Measurements from ENCODE around the gene FAF2. TPM values are rescaled to one million over a fixed set of nuclear protein-coding genes. Genes with fewer than 3 reads are reported as not detected.

Gene FAF2
- total RNA-seq, 1 experiment from 2014 or later = 44.4 TPM

GRCh38 chr5:176405656-176406435 is 42.3 kb upstream of the FAF2 start:
- no peaks in the 10 kb centered on the region for H3K79me2 ChIP-seq (ENCODE audit: insufficient read depth, low read length)
- H3K18ac ChIP-seq (ENCODE audit: insufficient read length, low read depth, low read length) = no peak overlapping the region
- H2BK20ac ChIP-seq (ENCODE audit: low read depth, low read length, poor library complexity, severe bottlenecking) = no peak overlapping the region
- H3K4ac ChIP-seq (ENCODE audit: low read depth, low read length) = no peak overlapping the region
- H3K27ac ChIP-seq (ENCODE audit: insufficient read length, low read depth, low read length) = no peak overlapping the region
- no peak overlapping the region for H3K9ac ChIP-seq (ENCODE audit: extremely low read depth, insufficient read length, low read length)
- no peak overlapping the region for H2BK120ac ChIP-seq (ENCODE audit: low read depth, low read length, poor library complexity, severe bottlenecking)
- H3K23me2 ChIP-seq (ENCODE audit: insufficient read length, low read depth, low read length, poor library complexity, severe bottlenecking) = no peaks in the 10 kb centered on the region
- Mint-ChIP-seq H3K4me3 (no peak overlapping the region), H3K27ac (peak overlapping the region in 2 of 3 experiments; percentile 66 to 84; a peak in 2 of 7 replicates), H3K36me3 (ENCODE audit: insufficient read depth in 1 of 3, low read depth in 3 of 3) (peaks cover 0 to 13% (median 5%) of the 10 kb centered on the region in 3 experiments; a peak in 2 of 7 replicates), H3K4me1 (peaks cover 7 to 9% of the 10 kb centered on the region in 2 experiments; a peak in 2 of 4 replicates), H3K27me3 (ENCODE audit: low read depth) (no peaks in the 10 kb centered on the region), H3K9me3 (no peaks in the 10 kb centered on the region)
- no CpG with 5 or more reads among the region's 20 CpGs for WGBS (ENCODE audit: extremely low coverage, insufficient read length, low lambda C conversion rate)
- peak; percentile 72 for TF ChIP-seq CTCF (conservative IDR thresholded peaks at IDR 0.05)
- H4K20me1 ChIP-seq (ENCODE audit: control insufficient read depth, insufficient read depth, insufficient read length) = no peaks in the 10 kb centered on the region
- H3K9me3 ChIP-seq (ENCODE audit: control insufficient read depth, low read depth, low read length) = no peaks in the 10 kb centered on the region
- H2BK5ac ChIP-seq (ENCODE audit: insufficient read length, low read length) = no peak overlapping the region
- no peaks in the 10 kb centered on the region for H3K4me1 ChIP-seq (ENCODE audit: insufficient read depth, low read length)
- H2BK12ac ChIP-seq (ENCODE audit: insufficient read length, low read depth, low read length) = no peak overlapping the region
- no peak overlapping the region for H2AK5ac ChIP-seq (ENCODE audit: insufficient read length, low read length)
- H4K91ac ChIP-seq (ENCODE audit: insufficient read length, low read depth, low read length) = no peak overlapping the region
- H3K56ac ChIP-seq (ENCODE audit: insufficient read length, low read depth, low read length) = no peak overlapping the region
- no peaks in the 10 kb centered on the region for H3K79me1 ChIP-seq (ENCODE audit: insufficient read depth, low read depth, low read length, poor library complexity, severe bottlenecking)
- no peak overlapping the region for H3T11ph ChIP-seq (ENCODE audit: low read length)
- H2AFZ ChIP-seq (ENCODE audit: low read length) = no peak overlapping the region
- H3K27me3 ChIP-seq (ENCODE audit: insufficient read depth, low read length) = no peaks in the 10 kb centered on the region
- no peak overlapping the region for H4K8ac ChIP-seq (replicated peaks; ENCODE audit: insufficient read length, low read depth, low read length)
- no peak overlapping the region for H3K14ac ChIP-seq (ENCODE audit: insufficient read depth, low read length)
- H2BK15ac ChIP-seq (ENCODE audit: low read depth, low read length) = no peak overlapping the region
- DNase-seq = peak; percentile 76
- H4K5ac ChIP-seq (ENCODE audit: insufficient read length, low read depth, low read length) = no peak overlapping the region
- H3K23ac ChIP-seq (ENCODE audit: insufficient read length, low read depth, low read length) = no peak overlapping the region
- no peak overlapping the region for H3K4me2 ChIP-seq (ENCODE audit: insufficient read depth, insufficient read length, low read length)

Data from H9 (cell line).